ENCODE measurements around the gene METTL24. TPM values are rescaled to one million over a fixed set of nuclear protein-coding genes. Genes with fewer than 3 reads are reported as not detected.

METTL24 gene
- total RNA-seq, 6 donors from 2014 or later = 0.78 to 2.7 (median 1.8) TPM; not detected in 1

DNA sequence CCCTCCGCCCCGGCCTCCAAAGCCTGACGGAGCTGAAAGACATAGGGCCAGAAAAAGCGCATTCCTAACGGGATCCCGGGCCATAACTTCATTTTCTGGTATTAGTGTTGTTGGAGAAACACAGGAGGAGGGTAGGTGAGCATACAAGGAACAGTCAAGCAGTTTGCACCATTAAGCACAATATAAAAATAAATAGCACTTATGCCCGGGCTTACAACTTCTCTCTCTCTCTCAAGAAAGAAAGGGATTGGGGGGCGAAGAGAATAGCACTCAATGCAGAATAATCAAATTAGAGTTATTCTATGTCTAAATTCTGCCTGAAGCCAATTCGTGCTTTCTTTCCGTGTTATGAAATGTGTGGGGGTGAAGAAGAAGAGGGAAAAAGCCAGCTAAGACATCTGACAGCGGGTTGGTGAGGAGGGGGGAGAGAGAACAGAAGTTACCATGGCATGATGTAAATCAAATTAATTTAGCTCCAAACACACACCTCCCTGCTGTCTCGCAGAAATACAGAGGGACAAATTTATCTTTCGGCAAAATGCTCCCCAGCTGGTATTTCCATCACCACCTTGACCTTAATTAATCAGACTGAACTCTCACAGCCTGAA is 508 bp upstream of the METTL24 start:
- H3K4me3 ChIP-seq = peak overlapping the region; percentile 21 to 62 (median 54)
- peak overlapping the region; percentile 66 to 82 (median 79) for H3K27ac ChIP-seq
- no peaks in the 10 kb centered on the region for H3K36me3 ChIP-seq
- H3K9me3 ChIP-seq = no peaks in the 10 kb centered on the region
- WGBS, 2 donors = 56 to 57% methylated on average over 12 to 13 of the region's 13 CpGs
- H3K4me1 ChIP-seq = peaks cover 0 to 6% (median 6%) of the 10 kb centered on the region in 4 donors
- TF ChIP-seq POLR2A (IDR thresholded peaks at IDR 0.05) (no peak), EP300 (IDR thresholded peaks at IDR 0.05) (no peak), POLR2AphosphoS5 (IDR thresholded peaks at IDR 0.05) (no peak)
- TF ChIP-seq, protein P1, sequence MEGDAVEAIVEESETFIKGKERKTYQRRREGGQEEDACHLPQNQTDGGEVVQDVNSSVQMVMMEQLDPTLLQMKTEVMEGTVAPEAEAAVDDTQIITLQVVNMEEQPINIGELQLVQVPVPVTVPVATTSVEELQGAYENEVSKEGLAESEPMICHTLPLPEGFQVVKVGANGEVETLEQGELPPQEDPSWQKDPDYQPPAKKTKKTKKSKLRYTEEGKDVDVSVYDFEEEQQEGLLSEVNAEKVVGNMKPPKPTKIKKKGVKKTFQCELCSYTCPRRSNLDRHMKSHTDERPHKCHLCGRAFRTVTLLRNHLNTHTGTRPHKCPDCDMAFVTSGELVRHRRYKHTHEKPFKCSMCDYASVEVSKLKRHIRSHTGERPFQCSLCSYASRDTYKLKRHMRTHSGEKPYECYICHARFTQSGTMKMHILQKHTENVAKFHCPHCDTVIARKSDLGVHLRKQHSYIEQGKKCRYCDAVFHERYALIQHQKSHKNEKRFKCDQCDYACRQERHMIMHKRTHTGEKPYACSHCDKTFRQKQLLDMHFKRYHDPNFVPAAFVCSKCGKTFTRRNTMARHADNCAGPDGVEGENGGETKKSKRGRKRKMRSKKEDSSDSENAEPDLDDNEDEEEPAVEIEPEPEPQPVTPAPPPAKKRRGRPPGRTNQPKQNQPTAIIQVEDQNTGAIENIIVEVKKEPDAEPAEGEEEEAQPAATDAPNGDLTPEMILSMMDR (IDR thresholded peaks at IDR 0.05) = no peak
- H3K27me3 ChIP-seq = peaks cover 0 to 7% (median 3%) of the 10 kb centered on the region in 4 donors
- no peak for ATAC-seq (ENCODE audit: low FRiP score in 2 of 2)
- no peak for DNase-seq

GRCh38 chr6:110357298-110357663 is 868 bp downstream of the METTL24 start:
- TF ChIP-seq, protein P1 (IDR thresholded peaks at IDR 0.05) = no peak
- TF ChIP-seq POLR2AphosphoS5 (IDR thresholded peaks at IDR 0.05) = no peak
- no peak for TF ChIP-seq POLR2A (IDR thresholded peaks at IDR 0.05)
- TF ChIP-seq EP300 (IDR thresholded peaks at IDR 0.05) = no peak
- peak overlapping the region; percentile 44 to 62 (median 54) for H3K4me3 ChIP-seq
- WGBS, 2 donors = 40 to 59% methylated on average over 7 to 14 of the region's 14 CpGs
- no peaks in the 10 kb centered on the region for H3K9me3 ChIP-seq
- H3K4me1 ChIP-seq = peaks cover 0 to 9% (median 6%) of the 10 kb centered on the region in 4 donors
- H3K36me3 ChIP-seq = no peaks in the 10 kb centered on the region
- DNase-seq = no peak
- peak overlapping the region; percentile 36 to 82 (median 70) for H3K27ac ChIP-seq
- ATAC-seq (ENCODE audit: low FRiP score in 2 of 2) = peak in 1 of 2 donors; percentile 21
- peaks cover 0 to 7% (median 3%) of the 10 kb centered on the region in 4 donors for H3K27me3 ChIP-seq

DNA sequence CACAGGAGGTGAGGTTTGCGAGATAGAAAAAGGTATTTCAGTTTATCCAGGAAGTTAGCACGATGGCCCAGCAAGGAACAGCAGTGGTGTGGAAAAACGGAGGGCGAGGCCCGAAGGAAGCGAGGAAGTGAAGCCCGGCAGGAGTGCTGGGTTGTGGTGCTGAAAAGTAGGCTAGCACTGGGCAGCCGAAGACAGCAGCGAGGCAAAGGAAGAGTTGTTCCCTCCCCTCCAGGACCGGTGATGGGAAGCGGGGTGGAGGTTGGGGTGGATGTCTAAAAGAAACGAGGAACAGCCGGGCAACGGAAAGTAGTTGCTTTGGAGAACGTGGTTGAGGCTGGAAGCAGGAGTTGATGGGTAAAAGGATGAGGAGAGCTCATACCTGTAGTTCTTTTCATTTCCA is 1.4 kb downstream of the METTL24 start:
- peaks cover 0 to 12% (median 8%) of the 10 kb centered on the region in 4 donors for H3K4me1 ChIP-seq
- DNase-seq = no peak
- H3K4me3 ChIP-seq = no peak overlapping the region
- ATAC-seq (ENCODE audit: low FRiP score in 2 of 2) = no peak
- H3K27me3 ChIP-seq = peaks cover 0 to 7% (median 3%) of the 10 kb centered on the region in 4 donors
- no peaks in the 10 kb centered on the region for H3K9me3 ChIP-seq
- WGBS, 2 donors = 75 to 83% methylated on average over 15 of the region's 15 CpGs
- H3K27ac ChIP-seq = peak overlapping the region in 2 of 4 donors; percentile 36 to 79
- H3K36me3 ChIP-seq = no peaks in the 10 kb centered on the region
- TF ChIP-seq, protein P1 (IDR thresholded peaks at IDR 0.05) = no peak
- TF ChIP-seq POLR2AphosphoS5 (IDR thresholded peaks at IDR 0.05) (no peak), EP300 (IDR thresholded peaks at IDR 0.05) (no peak), POLR2A (IDR thresholded peaks at IDR 0.05) (no peak)

DNA sequence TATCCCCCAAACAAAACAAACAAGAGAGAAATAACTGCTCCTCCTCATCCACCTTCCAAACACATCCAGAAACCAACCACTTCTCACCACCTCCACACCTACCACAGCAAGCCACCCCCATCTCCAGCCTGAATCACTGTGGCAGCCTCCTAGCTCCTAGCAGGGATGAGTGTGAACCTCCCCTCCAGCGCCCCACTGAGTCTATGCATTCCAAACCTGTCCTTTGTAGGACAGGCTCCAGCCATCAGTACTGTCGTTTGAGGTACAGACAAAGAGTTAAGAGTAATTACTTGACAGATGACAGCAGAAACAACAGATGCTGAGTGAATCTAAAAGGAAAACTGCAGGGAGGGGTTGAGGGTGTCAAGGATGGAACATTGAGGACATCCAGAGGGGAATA is 2.4 kb downstream of the METTL24 start:
- WGBS, 2 donors = 81 to 93% methylated on average over 2 of the region's 2 CpGs
- Histone ChIP-seq H3K36me3 (no peaks in the 10 kb centered on the region), H3K4me1 (peaks cover 0 to 12% (median 9%) of the 10 kb centered on the region in 4 donors), H3K27ac (no peak overlapping the region), H3K27me3 (peaks cover 0 to 7% (median 3%) of the 10 kb centered on the region in 4 donors), H3K4me3 (no peak overlapping the region), H3K9me3 (no peaks in the 10 kb centered on the region)
- TF ChIP-seq EP300 (IDR thresholded peaks at IDR 0.05) = no peak
- TF ChIP-seq, protein P1 (IDR thresholded peaks at IDR 0.05) = no peak
- TF ChIP-seq POLR2A (IDR thresholded peaks at IDR 0.05) = no peak
- TF ChIP-seq POLR2AphosphoS5 (IDR thresholded peaks at IDR 0.05) = no peak
- ATAC-seq (ENCODE audit: low FRiP score in 2 of 2) (no peak), DNase-seq (no peak)

DNA sequence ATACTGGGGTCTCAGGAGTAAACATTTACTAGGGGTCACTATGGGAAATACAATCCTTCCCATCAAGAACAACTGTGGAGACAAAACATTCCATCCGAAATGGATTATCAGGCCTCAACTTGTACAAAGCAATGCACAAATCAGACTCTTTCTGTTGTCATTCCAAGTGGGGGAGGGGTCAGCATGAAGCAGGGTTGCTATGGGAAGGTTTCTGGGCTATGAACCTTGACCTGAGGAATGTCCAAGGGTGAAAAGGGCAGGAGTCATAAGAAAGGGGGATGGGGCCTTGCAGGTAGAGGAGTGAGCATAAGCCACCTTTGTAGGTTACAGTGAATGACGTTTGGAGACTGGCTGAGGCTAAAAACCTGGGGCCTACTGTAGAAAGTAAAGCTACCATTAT is 3.1 kb downstream of the METTL24 start:
- peak overlapping the region in 1 of 4 donors; percentile 32 for H3K27ac ChIP-seq
- DNase-seq (no peak), ATAC-seq (ENCODE audit: low FRiP score in 2 of 2) (no peak)
- no peak overlapping the region for H3K4me3 ChIP-seq
- no peak for TF ChIP-seq POLR2AphosphoS5 (IDR thresholded peaks at IDR 0.05)
- TF ChIP-seq EP300 (IDR thresholded peaks at IDR 0.05) = no peak
- TF ChIP-seq, protein P1 (IDR thresholded peaks at IDR 0.05) = no peak
- TF ChIP-seq POLR2A (IDR thresholded peaks at IDR 0.05) = no peak
- peaks cover 0 to 12% (median 9%) of the 10 kb centered on the region in 4 donors for H3K4me1 ChIP-seq
- no peaks in the 10 kb centered on the region for H3K9me3 ChIP-seq
- peaks cover 0 to 7% (median 3%) of the 10 kb centered on the region in 4 donors for H3K27me3 ChIP-seq
- 84 to 88% methylated on average over 2 of the region's 2 CpGs for WGBS, 2 donors
- no peaks in the 10 kb centered on the region for H3K36me3 ChIP-seq
